Fibroblast of lung (primary cell): ENCODE data around the gene EPS15. TPM values are rescaled to one million over a fixed set of nuclear protein-coding genes. Genes with fewer than 3 reads are reported as not detected.

Experiments used
- DNase-seq, 2 donors: peaks; one replicate each; pipeline versions ENCODE4 v3.0.0 to v3.0.0-alpha.2; 2010; ENCODE audit warnings: low read depth in 2 of 2
- H2AFZ ChIP-seq: 2 replicates; pipeline ENCODE4 v1.5.1; 2012; ENCODE audit warnings: low read length, control low read depth, inconsistent platforms
- H3K27ac ChIP-seq: 2 replicates; pipeline ENCODE4 v1.5.1; 2011; ENCODE audit warnings: low read length, control low read depth; ENCODE audit not compliant: insufficient read depth
- H3K27me3 ChIP-seq: 2 replicates; pipeline ENCODE4 v1.5.1; 2011; ENCODE audit warnings: mild to moderate bottlenecking, low read length; ENCODE audit not compliant: control insufficient read depth, insufficient read depth
- H3K36me3 ChIP-seq: 2 replicates; pipeline ENCODE4 v1.5.1; 2011; ENCODE audit warnings: low read length; ENCODE audit not compliant: control insufficient read depth, insufficient read depth
- H3K4me1 ChIP-seq: 2 replicates; pipeline ENCODE4 v1.5.1; 2011; ENCODE audit warnings: low read length; ENCODE audit not compliant: control insufficient read depth, insufficient read depth; ENCODE audit errors: extremely low read depth
- H3K4me2 ChIP-seq: 2 replicates; pipeline ENCODE4 v1.5.1; 2011; ENCODE audit warnings: low read length, control low read depth; ENCODE audit not compliant: insufficient read depth; ENCODE audit errors: extremely low read depth
- H3K4me3 ChIP-seq, 4 experiments: fragments of 200-600 bp in 1 of 4; sonication (generic) in 1 of 4; replicated peaks in 1 of 4; 2 replicates each; pipeline ENCODE4 v1.5.1; 2011 to 2016; ENCODE audit warnings: low read length in 4 of 4, low read depth in 3 of 4, mild to moderate bottlenecking in 3 of 4, control low read depth in 2 of 4, inconsistent platforms in 1 of 4, mixed read lengths in 1 of 4; ENCODE audit not compliant: insufficient read depth in 1 of 4; ENCODE audit errors: control extremely low read depth in 1 of 4
- H3K79me2 ChIP-seq: 2 replicates; pipeline ENCODE4 v1.5.1; 2012; ENCODE audit warnings: mild to moderate bottlenecking, low read length, inconsistent platforms; ENCODE audit not compliant: control insufficient read depth, insufficient read depth
- H3K9ac ChIP-seq: 2 replicates; pipeline ENCODE4 v1.5.1; 2011; ENCODE audit warnings: mild to moderate bottlenecking, low read length, control low read depth; ENCODE audit not compliant: insufficient read depth
- H3K9me3 ChIP-seq: 2 replicates; pipeline ENCODE4 v1.5.1; 2012; ENCODE audit warnings: low read depth, low read length; ENCODE audit not compliant: control insufficient read depth, insufficient read depth
- H4K20me1 ChIP-seq: 2 replicates; pipeline ENCODE4 v1.5.1; 2011; ENCODE audit warnings: low read length; ENCODE audit not compliant: control insufficient read depth, insufficient read depth; ENCODE audit errors: extremely low read depth
- EZH2 ChIP-seq: IDR thresholded peaks from 2 replicates; pipeline ENCODE4 v1.5.1; 2012; ENCODE audit warnings: low read length, control low read depth, mild to moderate bottlenecking; ENCODE audit errors: missing control alignments
- polyA plus RNA-seq, 2 donors: library from polyadenylated mRNA; depleted of rRNA in 1 of 2; stranded (reverse) in 1 of 2; unstranded in 1 of 2; fragments of >200 nt; gene quantifications; 2 replicates each; pipeline ENCODE4 v1.2.1, GENCODE V29; 2011 to 2012; ENCODE audit warnings: missing spikeins in 1 of 2
- total RNA-seq: library from RNA; depleted of rRNA; stranded (reverse); fragments of >200 nt; gene quantifications from 2 replicates; pipeline ENCODE4 v1.2.1, GENCODE V29; 2014
- TF ChIP-seq, protein P1 (sequence below), 2 donors: IDR thresholded peaks in 1 of 2; conservative IDR thresholded peaks in 1 of 2; 1 replicate in 1 of 2; 2 replicates in 1 of 2; pipeline ENCODE4 v1.5.1; 2011 to 2012; ENCODE audit warnings: low read length in 2 of 2, control low read depth in 1 of 2, inconsistent platforms in 1 of 2, low read depth in 1 of 2, mild to moderate bottlenecking in 1 of 2

EPS15 gene
- total and polyA plus RNA-seq, 2 donors (not counting 1 experiment from before 2014, with no cell fraction given), result 67.7 to 75.5 TPM

DNA sequence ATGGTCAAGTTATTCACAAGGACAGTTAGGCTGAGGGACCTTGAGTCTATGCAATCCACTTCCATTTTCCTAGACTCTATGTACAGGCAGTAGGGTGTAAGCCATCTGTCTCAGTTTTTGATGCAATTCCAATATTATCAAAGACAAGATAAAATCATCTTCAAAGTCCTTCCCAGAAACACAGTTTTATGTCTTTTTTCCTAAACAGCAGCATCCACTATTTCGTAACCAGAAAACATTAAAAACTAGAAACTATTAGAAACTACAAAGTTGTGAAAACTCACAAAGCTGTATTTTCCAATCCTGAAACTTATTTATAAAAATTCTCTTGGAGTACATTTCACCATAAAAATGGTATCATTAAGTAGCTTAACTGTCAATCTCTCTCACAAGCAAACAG, 93.8 kb downstream of the EPS15 start:
- no peaks in the 10 kb centered on the region for H3K9me3 ChIP-seq
- TF ChIP-seq, protein P1, sequence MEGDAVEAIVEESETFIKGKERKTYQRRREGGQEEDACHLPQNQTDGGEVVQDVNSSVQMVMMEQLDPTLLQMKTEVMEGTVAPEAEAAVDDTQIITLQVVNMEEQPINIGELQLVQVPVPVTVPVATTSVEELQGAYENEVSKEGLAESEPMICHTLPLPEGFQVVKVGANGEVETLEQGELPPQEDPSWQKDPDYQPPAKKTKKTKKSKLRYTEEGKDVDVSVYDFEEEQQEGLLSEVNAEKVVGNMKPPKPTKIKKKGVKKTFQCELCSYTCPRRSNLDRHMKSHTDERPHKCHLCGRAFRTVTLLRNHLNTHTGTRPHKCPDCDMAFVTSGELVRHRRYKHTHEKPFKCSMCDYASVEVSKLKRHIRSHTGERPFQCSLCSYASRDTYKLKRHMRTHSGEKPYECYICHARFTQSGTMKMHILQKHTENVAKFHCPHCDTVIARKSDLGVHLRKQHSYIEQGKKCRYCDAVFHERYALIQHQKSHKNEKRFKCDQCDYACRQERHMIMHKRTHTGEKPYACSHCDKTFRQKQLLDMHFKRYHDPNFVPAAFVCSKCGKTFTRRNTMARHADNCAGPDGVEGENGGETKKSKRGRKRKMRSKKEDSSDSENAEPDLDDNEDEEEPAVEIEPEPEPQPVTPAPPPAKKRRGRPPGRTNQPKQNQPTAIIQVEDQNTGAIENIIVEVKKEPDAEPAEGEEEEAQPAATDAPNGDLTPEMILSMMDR (conservative IDR thresholded peaks at IDR 0.05 in 1 of 2, IDR thresholded peaks at IDR 0.05 in 1 of 2; ENCODE audit: low read depth in 1 of 2, low read length in 2 of 2), result no peak
- TF ChIP-seq EZH2, result no peak
- H3K27me3 ChIP-seq, result no peaks in the 10 kb centered on the region
- no peaks in the 10 kb centered on the region for H3K79me2 ChIP-seq
- no peak overlapping the region for H3K4me2 ChIP-seq
- no peak overlapping the region for H3K27ac ChIP-seq
- no peak for DNase-seq
- H3K36me3 ChIP-seq, result no peaks in the 10 kb centered on the region
- H2AFZ ChIP-seq, result no peak overlapping the region
- no peak overlapping the region for H3K4me3 ChIP-seq
- peaks cover 2% of the 10 kb centered on the region for H3K4me1 ChIP-seq
- H3K9ac ChIP-seq, result no peak overlapping the region
- no peaks in the 10 kb centered on the region for H4K20me1 ChIP-seq

DNA sequence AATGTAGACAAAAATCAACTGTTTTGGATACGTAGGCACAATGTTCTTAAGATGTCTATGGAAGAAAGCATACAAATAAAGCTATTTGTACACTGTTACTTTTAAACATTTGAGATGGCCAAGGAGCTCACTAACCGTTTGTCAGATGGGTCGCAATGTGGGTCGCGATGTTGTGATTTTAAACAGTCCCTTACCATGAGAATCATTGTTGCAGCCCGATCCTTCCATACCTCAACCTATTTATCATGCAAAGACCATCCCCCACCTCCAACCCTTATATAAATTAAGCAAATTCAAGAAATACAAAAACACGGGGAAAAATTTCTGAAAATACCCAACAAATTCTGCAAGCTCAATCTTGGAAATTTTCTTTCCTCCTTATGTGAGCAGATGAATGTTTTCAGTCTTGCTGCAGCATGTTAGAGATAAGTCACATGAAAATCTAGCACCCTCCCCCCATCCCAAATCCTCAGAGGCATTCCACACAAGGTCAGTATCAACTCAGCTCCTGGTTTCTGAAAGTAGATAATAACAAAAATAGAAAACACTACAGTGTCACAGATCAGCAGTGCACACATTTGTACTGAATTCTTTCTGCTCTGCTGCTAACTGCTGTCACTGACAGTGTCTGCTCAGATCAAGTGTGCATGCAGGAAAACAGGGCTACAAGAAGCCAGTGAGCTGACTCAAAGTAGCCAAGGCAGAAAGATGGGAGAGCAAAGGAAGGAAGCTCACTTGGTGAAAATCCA, 95.8 kb downstream of the EPS15 start:
- Histone ChIP-seq H2AFZ (no peak overlapping the region), H3K9ac (no peak overlapping the region), H3K36me3 (no peaks in the 10 kb centered on the region), H3K9me3 (no peaks in the 10 kb centered on the region), H3K79me2 (no peaks in the 10 kb centered on the region), H3K4me3 (peak overlapping the region in 2 of 4 experiments; percentile 20 to 80), H3K4me2 (peak overlapping the region; percentile 75), H3K27me3 (no peaks in the 10 kb centered on the region), H4K20me1 (no peaks in the 10 kb centered on the region), H3K27ac (no peak overlapping the region), H3K4me1 (peaks cover 2% of the 10 kb centered on the region)
- TF ChIP-seq EZH2, result no peak
- TF ChIP-seq, protein P1 (conservative IDR thresholded peaks at IDR 0.05 in 1 of 2, IDR thresholded peaks at IDR 0.05 in 1 of 2; ENCODE audit: low read depth in 1 of 2, low read length in 2 of 2), result no peak
- peak; percentile 25 to 35 for DNase-seq

DNA sequence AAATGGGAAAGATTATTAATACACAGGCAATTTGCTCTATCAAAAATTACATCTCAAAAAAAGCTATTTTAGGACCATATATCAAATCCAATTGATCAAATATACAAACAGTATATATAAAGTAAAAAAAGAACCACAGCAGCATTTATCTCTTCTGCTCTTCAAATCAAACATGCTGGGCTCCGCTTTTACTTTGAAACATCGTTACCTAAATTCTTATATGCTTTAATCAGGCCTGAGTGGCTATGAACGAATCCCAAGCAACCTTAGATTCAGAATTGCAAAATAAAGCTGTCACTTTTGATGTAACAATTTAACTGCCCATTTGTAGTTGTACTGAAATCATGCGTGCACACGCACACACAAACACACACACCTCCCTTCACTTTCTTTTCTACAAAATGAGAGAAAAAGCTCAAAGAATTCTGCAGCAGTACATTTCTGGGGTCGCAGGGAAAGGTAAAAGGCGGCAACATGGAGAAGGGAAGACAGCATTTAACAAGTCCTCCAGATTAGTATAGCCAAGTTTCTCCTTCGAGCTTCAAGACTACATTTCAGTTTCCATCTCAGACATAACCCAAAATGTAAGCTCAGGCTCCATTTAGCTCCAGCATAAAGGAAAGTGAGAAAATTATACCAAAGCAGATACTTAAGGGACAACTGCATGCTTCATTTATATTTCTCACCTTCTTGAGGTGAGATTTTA, 96.5 kb downstream of the EPS15 start:
- Histone ChIP-seq H2AFZ (peak overlapping the region; percentile 4), H3K36me3 (no peaks in the 10 kb centered on the region), H3K4me1 (peaks cover 2% of the 10 kb centered on the region), H3K9me3 (no peaks in the 10 kb centered on the region), H3K27me3 (no peaks in the 10 kb centered on the region), H4K20me1 (no peaks in the 10 kb centered on the region), H3K9ac (no peak overlapping the region), H3K27ac (no peak overlapping the region), H3K79me2 (no peaks in the 10 kb centered on the region), H3K4me3 (peak overlapping the region; percentile 2 to 80 (median 14)), H3K4me2 (peak overlapping the region; percentile 75)
- no peak for TF ChIP-seq EZH2
- DNase-seq, result peak in 1 of 2 donors; percentile 18
